Measurements from ENCODE around the gene AMN.
"Not testable (repeated sequence)": the region's sequence is repeated elsewhere in the genome, so short reads cannot be mapped to it uniquely, and the experiment has no call there.

Gene AMN

DNA sequence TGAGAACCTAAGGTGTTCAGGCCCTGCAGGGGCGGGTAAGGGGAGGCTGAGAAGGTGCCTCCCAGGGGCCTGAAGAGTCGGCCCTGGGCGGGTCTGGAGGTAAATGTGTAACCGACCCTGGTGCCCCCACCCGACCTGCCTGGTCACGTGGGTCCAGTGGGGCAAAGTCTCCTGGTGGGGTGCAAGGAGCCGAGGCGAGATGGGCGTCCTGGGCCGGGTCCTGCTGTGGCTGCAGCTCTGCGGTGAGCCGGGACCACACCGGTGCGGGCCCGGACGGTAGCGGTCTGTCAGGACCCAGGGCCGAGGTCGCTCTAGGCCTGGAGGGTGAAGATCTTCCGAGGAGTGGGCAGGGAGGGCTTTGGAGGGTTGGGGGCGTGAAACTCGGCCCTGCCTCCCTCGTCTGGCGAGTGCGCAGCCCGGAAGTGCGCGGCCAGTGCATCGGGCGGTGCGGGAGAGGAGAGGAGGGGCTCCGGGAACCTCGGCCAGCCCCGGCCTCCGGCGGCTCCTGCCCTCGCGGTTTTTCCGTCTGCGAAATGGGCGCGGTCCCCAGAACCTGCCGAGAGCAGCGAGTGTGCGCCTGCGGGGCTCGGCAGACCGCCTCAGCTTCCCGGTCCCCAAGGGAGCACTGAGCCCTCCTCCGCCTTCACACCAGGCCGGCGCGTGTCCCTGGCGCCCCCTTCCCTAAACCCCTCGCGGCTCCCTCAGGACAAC is at the start of gene AMN:
AMN (plus strand) TSS at position 174 of the 711 bp plus-strand sequence; CDS start at position 200, 26 bp downstream.
- H3K4me2 ChIP-seq: no peak within 1 kb of the TSS
- H3K79me2 ChIP-seq (ENCODE audit: insufficient read depth, low read depth): no peaks in the 10 kb centered on the region
- TF ChIP-seq, protein P1, sequence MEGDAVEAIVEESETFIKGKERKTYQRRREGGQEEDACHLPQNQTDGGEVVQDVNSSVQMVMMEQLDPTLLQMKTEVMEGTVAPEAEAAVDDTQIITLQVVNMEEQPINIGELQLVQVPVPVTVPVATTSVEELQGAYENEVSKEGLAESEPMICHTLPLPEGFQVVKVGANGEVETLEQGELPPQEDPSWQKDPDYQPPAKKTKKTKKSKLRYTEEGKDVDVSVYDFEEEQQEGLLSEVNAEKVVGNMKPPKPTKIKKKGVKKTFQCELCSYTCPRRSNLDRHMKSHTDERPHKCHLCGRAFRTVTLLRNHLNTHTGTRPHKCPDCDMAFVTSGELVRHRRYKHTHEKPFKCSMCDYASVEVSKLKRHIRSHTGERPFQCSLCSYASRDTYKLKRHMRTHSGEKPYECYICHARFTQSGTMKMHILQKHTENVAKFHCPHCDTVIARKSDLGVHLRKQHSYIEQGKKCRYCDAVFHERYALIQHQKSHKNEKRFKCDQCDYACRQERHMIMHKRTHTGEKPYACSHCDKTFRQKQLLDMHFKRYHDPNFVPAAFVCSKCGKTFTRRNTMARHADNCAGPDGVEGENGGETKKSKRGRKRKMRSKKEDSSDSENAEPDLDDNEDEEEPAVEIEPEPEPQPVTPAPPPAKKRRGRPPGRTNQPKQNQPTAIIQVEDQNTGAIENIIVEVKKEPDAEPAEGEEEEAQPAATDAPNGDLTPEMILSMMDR (conservative IDR thresholded peaks at IDR 0.05; ENCODE audit: low read depth, low read length): no peak
- H3K36me3 ChIP-seq (ENCODE audit: insufficient read depth): no peaks in the 10 kb centered on the region
- H3K4me1 ChIP-seq (ENCODE audit: low read depth, poor library complexity, severe bottlenecking): no peaks in the 10 kb centered on the region
- no peaks in the 10 kb centered on the region for H4K20me1 ChIP-seq (ENCODE audit: insufficient read depth)
- no peak within 1 kb of the TSS for H3K4me3 ChIP-seq (IDR thresholded peaks at IDR 0.05; ENCODE audit: insufficient read depth, low read depth, low read length)
- H3K27ac ChIP-seq: no peak within 1 kb of the TSS
- H2AFZ ChIP-seq (ENCODE audit: low read depth): no peak within 1 kb of the TSS
- H3K27me3 ChIP-seq (ENCODE audit: insufficient read depth, low read depth): no peaks in the 10 kb centered on the region
- H3K9ac ChIP-seq: no peak within 1 kb of the TSS

DNA sequence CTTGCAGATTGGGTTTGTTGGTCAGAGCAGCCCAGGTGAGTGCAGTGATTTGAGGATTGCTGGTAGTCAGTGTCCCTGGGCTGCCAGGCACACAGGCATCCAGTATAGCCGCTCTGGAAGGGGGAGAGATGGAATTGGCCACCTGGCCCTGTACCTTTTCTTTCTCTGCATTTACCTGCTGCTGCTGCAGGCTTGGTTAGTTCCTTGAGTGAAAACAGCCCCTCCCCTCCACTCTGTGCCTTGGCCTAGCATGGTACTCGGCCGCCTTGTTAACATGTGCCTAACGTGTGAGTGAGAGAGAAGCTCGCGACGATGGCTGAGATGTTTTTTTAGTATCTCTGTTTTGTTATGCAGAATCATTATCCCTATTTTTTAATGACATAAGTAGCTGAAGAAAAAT is 49.3 kb upstream of the AMN start:
- H3K4me1 ChIP-seq (ENCODE audit: low read depth, poor library complexity, severe bottlenecking): peaks cover 16% of the 10 kb centered on the region
- no peak overlapping the region for H3K27ac ChIP-seq
- TF ChIP-seq, protein P1 (conservative IDR thresholded peaks at IDR 0.05; ENCODE audit: low read depth, low read length): no peak
- no peaks in the 10 kb centered on the region for H3K27me3 ChIP-seq (ENCODE audit: insufficient read depth, low read depth)
- 0 out of 2 replicates have a peak, but pooled peaks cover 12% of the 10 kb centered on the region for H3K79me2 ChIP-seq (ENCODE audit: insufficient read depth, low read depth)
- no peaks in the 10 kb centered on the region for H3K36me3 ChIP-seq (ENCODE audit: insufficient read depth)
- H2AFZ ChIP-seq (ENCODE audit: low read depth): no peak overlapping the region
- no peak overlapping the region for H3K9ac ChIP-seq
- H3K4me3 ChIP-seq (IDR thresholded peaks at IDR 0.05; ENCODE audit: insufficient read depth, low read depth, low read length): no peak overlapping the region
- H3K4me2 ChIP-seq: no peak overlapping the region
- no peaks in the 10 kb centered on the region for H4K20me1 ChIP-seq (ENCODE audit: insufficient read depth)

DNA sequence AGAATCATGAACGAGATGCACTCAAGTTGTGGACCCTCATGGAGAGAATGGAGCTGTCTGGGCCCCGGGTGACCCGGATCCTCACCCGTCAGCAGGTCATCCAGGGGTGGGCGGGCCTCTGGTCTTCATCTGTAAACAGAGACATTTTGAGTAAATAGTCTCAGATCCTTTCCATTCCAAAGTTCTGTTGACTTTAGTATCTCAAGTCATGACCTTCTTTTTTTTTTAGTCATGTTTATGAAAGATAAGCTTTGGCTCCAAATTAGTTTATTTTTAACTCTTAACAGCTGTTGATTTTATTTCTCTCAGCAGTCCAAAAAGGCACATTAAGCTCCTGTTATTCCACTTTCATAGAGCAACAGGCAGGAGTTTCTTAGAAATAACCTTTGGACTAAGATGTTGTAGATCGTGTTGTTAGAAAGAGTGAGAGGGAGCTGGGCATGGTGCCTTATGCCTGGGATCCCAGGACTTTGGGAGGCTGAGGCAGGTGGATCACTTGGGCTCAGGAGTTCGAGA is 48.9 kb upstream of the AMN start:
- Histone ChIP-seq H3K4me1 (ENCODE audit: low read depth, poor library complexity, severe bottlenecking) (peaks cover 16% of the 10 kb centered on the region), H3K36me3 (ENCODE audit: insufficient read depth) (no peaks in the 10 kb centered on the region), H3K4me3 (IDR thresholded peaks at IDR 0.05; ENCODE audit: insufficient read depth, low read depth, low read length) (no peak overlapping the region), H3K9ac (no peak overlapping the region), H3K79me2 (ENCODE audit: insufficient read depth, low read depth) (0 out of 2 replicates have a peak, but pooled peaks cover 9% of the 10 kb centered on the region), H3K27me3 (ENCODE audit: insufficient read depth, low read depth) (no peaks in the 10 kb centered on the region), H4K20me1 (ENCODE audit: insufficient read depth) (no peaks in the 10 kb centered on the region), H2AFZ (ENCODE audit: low read depth) (no peak overlapping the region), H3K27ac (no peak overlapping the region), H3K4me2 (no peak overlapping the region)
- TF ChIP-seq, protein P1 (conservative IDR thresholded peaks at IDR 0.05; ENCODE audit: low read depth, low read length): no peak

DNA sequence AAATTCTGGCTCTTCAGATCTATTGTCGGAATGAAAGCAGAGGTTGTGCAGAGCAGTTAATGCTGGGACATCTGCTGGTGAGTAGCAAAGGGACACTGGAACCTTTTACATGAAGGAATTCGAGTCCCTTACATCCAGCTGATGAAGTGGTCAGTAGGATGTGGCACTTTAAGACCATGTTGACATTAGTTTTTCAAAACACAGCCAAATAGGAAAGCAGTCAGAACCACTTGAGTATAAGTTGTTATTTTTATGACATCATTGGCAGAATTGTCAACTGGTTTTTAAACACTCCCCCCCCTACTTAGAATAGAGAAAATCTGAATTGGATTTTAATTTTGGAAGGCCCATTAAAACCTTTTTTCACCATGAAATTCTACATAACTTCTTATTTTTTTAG is 46.8 kb upstream of the AMN start:
- Histone ChIP-seq H3K4me3 (IDR thresholded peaks at IDR 0.05; ENCODE audit: insufficient read depth, low read depth, low read length) (no peak overlapping the region), H3K4me2 (no peak overlapping the region), H2AFZ (ENCODE audit: low read depth) (no peak overlapping the region), H3K36me3 (ENCODE audit: insufficient read depth) (no peaks in the 10 kb centered on the region), H3K79me2 (ENCODE audit: insufficient read depth, low read depth) (no peaks in the 10 kb centered on the region), H3K4me1 (ENCODE audit: low read depth, poor library complexity, severe bottlenecking) (peaks cover 13% of the 10 kb centered on the region), H4K20me1 (ENCODE audit: insufficient read depth) (no peaks in the 10 kb centered on the region), H3K27me3 (ENCODE audit: insufficient read depth, low read depth) (no peaks in the 10 kb centered on the region), H3K9ac (no peak overlapping the region), H3K27ac (no peak overlapping the region)
- TF ChIP-seq, protein P1 (conservative IDR thresholded peaks at IDR 0.05; ENCODE audit: low read depth, low read length): no peak

DNA sequence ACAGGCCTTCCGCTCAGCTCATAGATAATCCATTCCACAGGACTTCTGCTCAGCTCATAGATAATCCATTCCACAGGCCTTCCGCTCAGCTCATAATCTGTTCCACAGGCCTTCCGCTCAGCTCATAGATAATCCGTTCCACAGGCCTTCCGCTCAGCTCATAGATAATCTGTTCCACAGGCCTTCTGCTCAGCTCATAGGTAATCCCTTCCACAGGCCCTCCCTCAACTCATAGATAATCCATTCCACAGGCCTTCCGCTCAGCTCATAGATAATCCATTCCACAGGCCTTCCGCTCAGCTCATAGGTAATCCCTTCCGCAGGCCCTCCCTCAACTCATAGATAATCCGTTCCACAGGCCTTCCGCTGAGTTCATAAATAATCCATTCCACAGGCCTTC is 45.0 kb upstream of the AMN start:
- not testable (repeated sequence) for H3K4me1 ChIP-seq (ENCODE audit: low read depth, poor library complexity, severe bottlenecking); H3K27ac ChIP-seq; H3K36me3 ChIP-seq (ENCODE audit: insufficient read depth); H4K20me1 ChIP-seq (ENCODE audit: insufficient read depth); H3K79me2 ChIP-seq (ENCODE audit: insufficient read depth, low read depth); H3K4me3 ChIP-seq (IDR thresholded peaks at IDR 0.05; ENCODE audit: insufficient read depth, low read depth, low read length); H2AFZ ChIP-seq (ENCODE audit: low read depth); H3K4me2 ChIP-seq; H3K9ac ChIP-seq; H3K27me3 ChIP-seq (ENCODE audit: insufficient read depth, low read depth)

Data from KMS-11 (cell line).